ENCODE measurements around the gene ASTN1.

- no peak for TF ChIP-seq YY1 (IDR thresholded peaks at IDR 0.05; ENCODE audit: insufficient read depth, insufficient read length)
- no peak for TF ChIP-seq ZNF274 (IDR thresholded peaks at IDR 0.05; ENCODE audit: low read depth, low read length)
- TF ChIP-seq SUZ12 (IDR thresholded peaks at IDR 0.05; ENCODE audit: extremely low read depth, insufficient read depth, insufficient read length), result no peak
These were observed at the start of gene ASTN1 for GRCh38 chr1:177164380-177165068.

Measured in NT2/D1 (cell line).